ENCODE measurements around the gene CD19.
"Not testable (repeated sequence)": the region's sequence is repeated elsewhere in the genome, so short reads cannot be mapped to it uniquely, and the experiment has no call there.

The CD19 gene

GRCh38 chr16:28974437-28975157 is 42.8 kb downstream of the CD19 start, which contains the start of gene SPNS1:
SPNS1 (plus strand) TSS chr16:28974778; CDS start chr16:28975152, 374 bp downstream.
- peak within 1 kb of the TSS; percentile 96 for H3K4me3 Mint-ChIP-seq
- H3K36me3 Mint-ChIP-seq (ENCODE audit: low read depth): peaks cover 10% of the 10 kb centered on the region
- no peaks in the 10 kb centered on the region for H3K27me3 Mint-ChIP-seq (ENCODE audit: low read depth)
- H3K27ac Mint-ChIP-seq: peak within 1 kb of the TSS; percentile 92
- H3K9me3 Mint-ChIP-seq: no peaks in the 10 kb centered on the region
- H3K4me1 Mint-ChIP-seq (ENCODE audit: low read depth): peaks cover 33% of the 10 kb centered on the region

DNA sequence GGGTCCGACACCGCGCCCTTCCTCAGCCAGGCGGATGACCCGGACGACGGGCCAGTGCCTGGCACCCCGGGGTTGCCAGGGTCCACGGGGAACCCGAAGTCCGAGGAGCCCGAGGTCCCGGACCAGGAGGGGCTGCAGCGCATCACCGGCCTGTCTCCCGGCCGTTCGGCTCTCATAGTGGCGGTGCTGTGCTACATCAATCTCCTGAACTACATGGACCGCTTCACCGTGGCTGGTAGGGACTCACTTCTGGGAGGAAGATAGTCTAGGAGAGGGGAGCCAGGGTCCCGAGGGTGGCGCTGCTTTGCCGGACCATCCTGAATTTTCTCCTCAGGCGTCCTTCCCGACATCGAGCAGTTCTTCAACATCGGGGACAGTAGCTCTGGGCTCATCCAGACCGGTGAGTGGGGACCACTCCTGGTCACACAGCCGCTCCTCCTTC is 43.4 kb downstream of the CD19 start:
- Mint-ChIP-seq H3K36me3 (ENCODE audit: low read depth) (peaks cover 10% of the 10 kb centered on the region), H3K9me3 (no peaks in the 10 kb centered on the region), H3K4me1 (ENCODE audit: low read depth) (peaks cover 33% of the 10 kb centered on the region), H3K27me3 (ENCODE audit: low read depth) (no peaks in the 10 kb centered on the region), H3K4me3 (peak overlapping the region; percentile 96), H3K27ac (no peak overlapping the region)

GRCh38 chr16:28977703-28978662 is 46.2 kb downstream of the CD19 start:
- Mint-ChIP-seq H3K27ac (peak overlapping the region; percentile 78), H3K9me3 (peaks cover 4% of the 10 kb centered on the region), H3K4me3 (no peak overlapping the region), H3K36me3 (ENCODE audit: low read depth) (peaks cover 26% of the 10 kb centered on the region), H3K27me3 (ENCODE audit: low read depth) (no peaks in the 10 kb centered on the region), H3K4me1 (ENCODE audit: low read depth) (peaks cover 33% of the 10 kb centered on the region)

DNA sequence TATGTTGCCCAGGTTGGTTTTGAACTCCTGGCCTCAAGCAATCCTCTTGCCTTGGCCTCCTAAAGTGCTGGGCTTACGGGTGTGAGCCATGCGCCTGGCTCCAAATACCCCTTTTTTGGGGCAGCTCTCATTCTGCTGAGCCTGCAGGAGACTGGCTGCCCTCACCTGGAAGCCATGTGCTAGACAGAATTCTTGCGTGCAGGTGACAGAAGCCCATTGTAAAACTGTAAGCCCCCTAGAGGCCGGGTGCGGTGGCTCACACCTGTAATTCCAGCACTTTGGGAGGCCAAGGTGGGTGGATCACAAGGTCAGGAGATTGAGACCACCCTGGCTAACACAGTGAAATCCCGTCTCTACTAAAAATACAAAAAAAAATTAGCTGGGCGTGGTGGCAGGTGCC is 48.6 kb downstream of the CD19 start:
- not testable (repeated sequence) for H3K27me3 Mint-ChIP-seq (ENCODE audit: low read depth); H3K4me3 Mint-ChIP-seq; H3K27ac Mint-ChIP-seq; H3K9me3 Mint-ChIP-seq
- Mint-ChIP-seq H3K4me1 (ENCODE audit: low read depth) (peaks cover 40% of the 10 kb centered on the region), H3K36me3 (ENCODE audit: low read depth) (peaks cover 42% of the 10 kb centered on the region)

GRCh38 chr16:28980929-28981328 is 49.2 kb downstream of the CD19 start:
- Mint-ChIP-seq H3K4me3 (no peak overlapping the region), H3K9me3 (peaks cover 4% of the 10 kb centered on the region), H3K27ac (no peak overlapping the region), H3K4me1 (ENCODE audit: low read depth) (peaks cover 37% of the 10 kb centered on the region), H3K27me3 (ENCODE audit: low read depth) (no peaks in the 10 kb centered on the region), H3K36me3 (ENCODE audit: low read depth) (peaks cover 48% of the 10 kb centered on the region)

DNA sequence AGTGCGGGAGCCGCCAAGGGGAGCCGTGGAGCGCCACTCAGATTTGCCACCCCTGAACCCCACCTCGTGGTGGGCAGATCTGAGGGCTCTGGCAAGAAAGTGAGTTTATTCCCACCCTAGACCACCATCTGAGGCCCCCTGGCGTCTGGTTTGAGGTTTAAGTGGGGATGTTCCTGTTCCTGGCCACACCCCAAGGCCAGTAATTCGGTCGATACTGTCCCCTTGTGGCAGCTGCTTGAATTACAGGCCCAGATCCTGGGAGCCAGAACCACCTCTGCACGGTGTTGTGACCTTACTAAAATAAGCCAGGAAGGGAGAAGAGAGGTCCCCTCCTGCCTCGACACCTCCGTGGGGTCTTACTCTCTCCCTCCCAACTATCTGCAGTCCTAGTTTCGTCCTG is 49.7 kb downstream of the CD19 start:
- no peaks in the 10 kb centered on the region for H3K27me3 Mint-ChIP-seq (ENCODE audit: low read depth)
- H3K4me1 Mint-ChIP-seq (ENCODE audit: low read depth): peaks cover 31% of the 10 kb centered on the region
- H3K9me3 Mint-ChIP-seq: peaks cover 4% of the 10 kb centered on the region
- peaks cover 54% of the 10 kb centered on the region for H3K36me3 Mint-ChIP-seq (ENCODE audit: low read depth)
- H3K27ac Mint-ChIP-seq: no peak overlapping the region
- H3K4me3 Mint-ChIP-seq: no peak overlapping the region

GRCh38 chr16:28982418-28982817 is 50.6 kb downstream of the CD19 start:
- Mint-ChIP-seq H3K4me1 (ENCODE audit: low read depth) (peaks cover 31% of the 10 kb centered on the region), H3K27ac (no peak overlapping the region), H3K36me3 (ENCODE audit: low read depth) (peaks cover 62% of the 10 kb centered on the region), H3K9me3 (peaks cover 9% of the 10 kb centered on the region), H3K27me3 (ENCODE audit: low read depth) (no peaks in the 10 kb centered on the region), H3K4me3 (no peak overlapping the region)

DNA sequence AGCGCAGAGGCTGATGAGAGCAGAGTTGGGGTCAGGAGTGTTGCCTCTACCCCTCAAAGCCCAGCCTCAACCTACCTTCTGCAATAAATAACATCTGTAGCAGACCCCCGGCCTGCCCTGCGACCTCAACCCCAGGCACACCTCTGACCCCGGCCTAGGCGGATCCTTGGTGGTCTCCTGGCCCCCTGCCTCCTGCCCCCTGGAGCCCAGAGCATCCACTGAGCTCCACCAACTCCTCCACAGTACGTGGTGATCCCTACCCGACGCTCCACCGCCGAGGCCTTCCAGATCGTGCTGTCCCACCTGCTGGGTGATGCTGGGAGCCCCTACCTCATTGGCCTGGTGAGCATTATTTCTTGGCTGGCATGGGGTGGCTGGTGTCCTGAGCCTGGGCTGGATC is 51.2 kb downstream of the CD19 start:
- Mint-ChIP-seq H3K4me1 (ENCODE audit: low read depth) (peaks cover 33% of the 10 kb centered on the region), H3K27me3 (ENCODE audit: low read depth) (no peaks in the 10 kb centered on the region), H3K9me3 (peaks cover 10% of the 10 kb centered on the region), H3K4me3 (no peak overlapping the region), H3K36me3 (ENCODE audit: low read depth) (peaks cover 64% of the 10 kb centered on the region), H3K27ac (peak overlapping the region; percentile 87)

DNA sequence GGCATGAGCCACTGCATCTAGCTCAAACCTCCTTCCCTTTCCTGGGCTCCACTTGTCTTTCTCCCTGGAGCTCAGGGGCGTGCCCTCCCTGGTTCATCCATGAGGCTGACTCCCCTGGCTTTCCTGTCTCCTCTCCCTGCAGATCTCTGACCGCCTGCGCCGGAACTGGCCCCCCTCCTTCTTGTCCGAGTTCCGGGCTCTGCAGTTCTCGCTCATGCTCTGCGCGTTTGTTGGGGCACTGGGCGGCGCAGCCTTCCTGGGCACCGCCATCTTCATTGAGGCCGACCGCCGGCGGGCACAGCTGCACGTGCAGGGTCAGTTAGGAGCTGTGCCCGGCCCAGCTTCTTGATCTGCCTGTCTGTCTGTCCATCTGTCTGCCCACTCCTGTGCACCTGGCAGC is 51.9 kb downstream of the CD19 start:
- Mint-ChIP-seq H3K36me3 (ENCODE audit: low read depth) (peaks cover 62% of the 10 kb centered on the region), H3K9me3 (peaks cover 10% of the 10 kb centered on the region), H3K27ac (peak overlapping the region; percentile 87), H3K27me3 (ENCODE audit: low read depth) (no peaks in the 10 kb centered on the region), H3K4me1 (ENCODE audit: low read depth) (peaks cover 30% of the 10 kb centered on the region), H3K4me3 (no peak overlapping the region)

- H3K4me1 Mint-ChIP-seq (ENCODE audit: low read depth): peaks cover 33% of the 10 kb centered on the region
- H3K27ac Mint-ChIP-seq: peak overlapping the region; percentile 87
- H3K36me3 Mint-ChIP-seq (ENCODE audit: low read depth): peaks cover 65% of the 10 kb centered on the region
- H3K4me3 Mint-ChIP-seq: peak overlapping the region; percentile 71
- peaks cover 10% of the 10 kb centered on the region for H3K9me3 Mint-ChIP-seq
- no peaks in the 10 kb centered on the region for H3K27me3 Mint-ChIP-seq (ENCODE audit: low read depth)
Measured at GRCh38 chr16:28984091-28984490, 52.3 kb downstream of the CD19 start.

- peaks cover 10% of the 10 kb centered on the region for H3K9me3 Mint-ChIP-seq
- H3K27ac Mint-ChIP-seq: peak within 1 kb of the TSS; percentile 95
- H3K27me3 Mint-ChIP-seq (ENCODE audit: low read depth): no peaks in the 10 kb centered on the region
- H3K36me3 Mint-ChIP-seq (ENCODE audit: low read depth): peaks cover 69% of the 10 kb centered on the region
- H3K4me3 Mint-ChIP-seq: peak within 1 kb of the TSS; percentile 94
- peaks cover 36% of the 10 kb centered on the region for H3K4me1 Mint-ChIP-seq (ENCODE audit: low read depth)
Measured at GRCh38 chr16:28984619-28985135, 52.9 kb downstream of the CD19 start, which contains the start of gene LAT. LAT (plus strand) TSS chr16:28985052; CDS start chr16:28985418, 366 bp downstream.

DNA sequence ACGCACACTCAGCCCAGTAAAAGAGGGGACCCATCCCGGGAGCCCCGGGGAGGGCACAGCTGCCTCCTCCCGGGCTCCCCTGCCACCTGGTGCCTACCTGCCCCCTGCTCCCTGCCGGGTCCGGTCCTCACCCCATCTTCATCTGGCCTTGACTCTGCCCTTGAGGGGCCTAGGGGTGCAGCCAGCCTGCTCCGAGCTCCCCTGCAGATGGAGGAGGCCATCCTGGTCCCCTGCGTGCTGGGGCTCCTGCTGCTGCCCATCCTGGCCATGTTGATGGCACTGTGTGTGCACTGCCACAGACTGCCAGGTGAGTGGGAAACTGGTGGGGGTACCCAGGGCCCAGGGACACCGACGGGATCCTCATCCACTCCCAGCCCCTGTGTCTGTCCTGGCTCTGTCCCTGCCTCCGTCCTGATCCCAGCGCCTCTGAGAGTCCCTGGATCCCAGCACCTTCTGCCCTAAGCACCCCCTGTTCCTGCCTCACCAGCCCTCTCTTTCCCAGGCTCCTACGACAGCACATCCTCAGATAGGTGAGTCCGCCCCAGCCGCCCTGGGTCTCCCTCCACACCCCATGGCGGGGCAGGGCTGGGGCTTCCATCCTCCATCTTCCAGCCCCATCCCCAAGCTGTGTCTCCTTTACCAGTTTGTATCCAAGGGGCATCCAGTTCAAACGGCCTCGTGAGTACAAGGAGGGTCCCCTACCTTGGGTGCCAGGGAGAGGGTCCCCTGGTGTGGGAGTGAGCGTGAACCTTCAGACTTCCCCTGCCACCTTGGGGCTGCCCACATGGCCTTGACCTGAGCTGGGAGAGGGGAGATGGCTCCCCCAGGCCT is 53.7 kb downstream of the CD19 start:
- Mint-ChIP-seq H3K9me3 (peaks cover 10% of the 10 kb centered on the region), H3K4me1 (ENCODE audit: low read depth) (peaks cover 41% of the 10 kb centered on the region), H3K27ac (peak overlapping the region; percentile 95), H3K27me3 (ENCODE audit: low read depth) (no peaks in the 10 kb centered on the region), H3K36me3 (ENCODE audit: low read depth) (peaks cover 75% of the 10 kb centered on the region), H3K4me3 (peak overlapping the region; percentile 94)

DNA sequence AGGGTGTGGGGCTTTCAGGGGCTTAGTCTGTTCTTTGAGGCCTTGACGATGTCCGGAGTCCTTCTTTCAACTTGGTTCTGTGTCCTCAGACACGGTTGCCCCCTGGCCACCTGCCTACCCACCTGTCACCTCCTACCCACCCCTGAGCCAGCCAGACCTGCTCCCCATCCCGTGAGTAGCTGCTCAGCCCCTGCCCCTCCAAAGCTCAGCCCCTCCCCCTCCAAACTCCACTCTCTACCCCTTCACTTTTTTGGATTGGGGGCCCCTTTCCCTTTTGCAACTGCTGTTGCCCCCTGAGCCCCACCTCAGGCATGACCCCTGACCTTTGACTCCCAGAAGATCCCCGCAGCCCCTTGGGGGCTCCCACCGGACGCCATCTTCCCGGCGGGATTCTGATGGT is 54.3 kb downstream of the CD19 start:
- H3K27me3 Mint-ChIP-seq (ENCODE audit: low read depth): no peaks in the 10 kb centered on the region
- peaks cover 47% of the 10 kb centered on the region for H3K4me1 Mint-ChIP-seq (ENCODE audit: low read depth)
- H3K4me3 Mint-ChIP-seq: peak overlapping the region; percentile 94
- peaks cover 10% of the 10 kb centered on the region for H3K9me3 Mint-ChIP-seq
- H3K36me3 Mint-ChIP-seq (ENCODE audit: low read depth): peaks cover 78% of the 10 kb centered on the region
- peak overlapping the region; percentile 95 for H3K27ac Mint-ChIP-seq

GRCh38 chr16:28986492-28986891 is 54.7 kb downstream of the CD19 start:
- Mint-ChIP-seq H3K9me3 (peaks cover 10% of the 10 kb centered on the region), H3K36me3 (ENCODE audit: low read depth) (peaks cover 78% of the 10 kb centered on the region), H3K4me1 (ENCODE audit: low read depth) (peaks cover 48% of the 10 kb centered on the region), H3K27me3 (ENCODE audit: low read depth) (no peaks in the 10 kb centered on the region), H3K4me3 (peak overlapping the region; percentile 94), H3K27ac (peak overlapping the region; percentile 95)
